Parathyroid adenoma (tissue), 2 donors: ENCODE measurements around the gene RHD.

Experiments used
- H2AFZ ChIP-seq: fragments of 300-600 bp; sonication (generic); one replicate; pipeline ENCODE4 v1.7.0; 2017; ENCODE audit warnings: antibody characterized with exemption, mild to moderate bottlenecking
- H3K27ac ChIP-seq: fragments of 300-600 bp; sonication (generic); one replicate; pipeline ENCODE4 v1.7.0; 2017
- H3K27me3 ChIP-seq: fragments of 300-600 bp; sonication (generic); one replicate; pipeline ENCODE4 v1.7.0; 2017; ENCODE audit warnings: low read length; ENCODE audit not compliant: control insufficient read depth, insufficient read depth
- H3K36me3 ChIP-seq: fragments of 300-600 bp; sonication (generic); one replicate; pipeline ENCODE4 v1.7.0; 2017; ENCODE audit warnings: low read length; ENCODE audit not compliant: control insufficient read depth, insufficient read depth
- H3K4me1 ChIP-seq: fragments of 300-600 bp; sonication (generic); one replicate; pipeline ENCODE4 v1.7.0; 2017; ENCODE audit warnings: control low read depth
- H3K4me2 ChIP-seq: fragments of 300-600 bp; sonication (generic); one replicate; pipeline ENCODE4 v1.7.0; 2017; ENCODE audit warnings: low read length
- H3K4me3 ChIP-seq: fragments of 300-600 bp; sonication (generic); one replicate; pipeline ENCODE4 v1.7.0; 2017; ENCODE audit warnings: low read depth, low read length
- H3K79me2 ChIP-seq: fragments of 300-600 bp; sonication (generic); one replicate; pipeline ENCODE4 v1.7.0; 2017; ENCODE audit warnings: control low read depth
- H3K9ac ChIP-seq: fragments of 300-600 bp; sonication (generic); one replicate; pipeline ENCODE4 v1.7.0; 2017; ENCODE audit warnings: mild to moderate bottlenecking
- H3K9me3 ChIP-seq: fragments of 300-600 bp; sonication (generic); one replicate; pipeline ENCODE4 v1.7.0; 2017; ENCODE audit warnings: low read length; ENCODE audit not compliant: control insufficient read depth
- CTCF ChIP-seq: fragments of 300-600 bp; sonication (generic); IDR thresholded peaks from one replicate; pipeline ENCODE4 v1.7.0; 2017; ENCODE audit warnings: antibody characterized with exemption, mild to moderate bottlenecking
- donor health status: primary hyperparathyroidism.

RHD gene

GRCh38 chr1:25347556-25347955, 75.2 kb downstream of the RHD start:
- H3K4me1 ChIP-seq: no peaks in the 10 kb centered on the region
- H3K9ac ChIP-seq: no peak overlapping the region
- no peak overlapping the region for H3K4me3 ChIP-seq
- no peak overlapping the region for H2AFZ ChIP-seq
- no peaks in the 10 kb centered on the region for H3K27me3 ChIP-seq
- no peak overlapping the region for H3K27ac ChIP-seq
- H3K79me2 ChIP-seq: peaks cover 6% of the 10 kb centered on the region
- H3K4me2 ChIP-seq: no peak overlapping the region
- TF ChIP-seq CTCF: no peak
- no peaks in the 10 kb centered on the region for H3K36me3 ChIP-seq
- H3K9me3 ChIP-seq: no peaks in the 10 kb centered on the region

DNA sequence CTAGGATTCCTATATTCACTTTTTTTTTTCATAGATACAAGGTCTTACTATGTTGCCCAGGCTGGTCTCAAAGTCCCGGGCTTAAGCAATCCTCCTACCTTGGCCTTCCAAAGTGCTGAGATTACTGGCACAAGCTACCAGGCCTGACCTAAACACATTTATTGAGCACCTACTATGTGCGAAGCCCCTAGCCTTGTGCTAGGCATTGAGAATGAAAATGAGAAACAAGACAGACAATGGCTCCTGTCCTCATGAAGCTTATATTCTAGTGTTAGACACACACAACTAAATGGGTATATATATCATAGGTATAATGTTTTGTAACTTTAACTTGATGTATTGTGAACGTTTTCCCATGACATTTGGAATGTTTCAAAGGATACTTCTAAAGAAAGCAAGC, 77.3 kb downstream of the RHD start:
- Histone ChIP-seq H3K4me3 (no peak overlapping the region), H3K4me2 (no peak overlapping the region), H3K36me3 (no peaks in the 10 kb centered on the region), H3K9me3 (no peaks in the 10 kb centered on the region), H3K9ac (no peak overlapping the region), H2AFZ (no peak overlapping the region), H3K27me3 (no peaks in the 10 kb centered on the region), H3K79me2 (no peaks in the 10 kb centered on the region), H3K27ac (no peak overlapping the region), H3K4me1 (no peaks in the 10 kb centered on the region)
- TF ChIP-seq CTCF: no peak

DNA sequence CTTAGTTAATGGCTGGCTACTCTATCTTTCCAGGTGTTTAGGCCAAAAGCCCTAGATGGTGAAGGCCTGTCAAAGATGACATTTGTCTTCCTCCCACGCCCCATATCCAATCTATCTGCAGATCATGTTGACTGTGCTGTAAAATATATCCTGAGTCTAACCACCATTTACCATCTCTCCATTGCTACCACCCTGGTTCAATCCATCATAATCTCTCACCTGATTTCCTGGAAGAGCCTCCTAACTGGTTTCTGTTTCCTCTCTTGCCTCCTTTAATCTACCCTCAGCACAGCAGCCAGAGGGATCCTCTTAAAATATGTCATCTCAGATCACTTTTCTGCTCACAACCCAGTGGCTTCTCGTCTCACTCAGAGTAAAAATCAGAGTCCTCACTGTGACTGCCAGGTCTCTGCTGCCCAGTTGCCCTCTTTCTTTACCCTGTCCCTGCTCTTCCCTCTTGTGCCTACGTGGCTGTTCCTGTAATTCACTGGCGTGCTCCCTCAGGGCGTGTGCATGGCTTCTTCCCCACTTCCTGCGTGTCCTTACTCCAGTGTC, 83.6 kb downstream of the RHD start:
- no peak overlapping the region for H3K27ac ChIP-seq
- H3K79me2 ChIP-seq: no peaks in the 10 kb centered on the region
- H3K27me3 ChIP-seq: no peaks in the 10 kb centered on the region
- H3K4me1 ChIP-seq: no peaks in the 10 kb centered on the region
- H3K9ac ChIP-seq: no peak overlapping the region
- no peaks in the 10 kb centered on the region for H3K36me3 ChIP-seq
- no peak overlapping the region for H3K4me3 ChIP-seq
- H3K4me2 ChIP-seq: no peak overlapping the region
- H2AFZ ChIP-seq: no peak overlapping the region
- no peak for TF ChIP-seq CTCF
- H3K9me3 ChIP-seq: no peaks in the 10 kb centered on the region

- no peaks in the 10 kb centered on the region for H3K27me3 ChIP-seq
- TF ChIP-seq CTCF: no peak
- H3K4me1 ChIP-seq: no peaks in the 10 kb centered on the region
- no peak overlapping the region for H3K4me2 ChIP-seq
- H3K4me3 ChIP-seq: no peak overlapping the region
- no peaks in the 10 kb centered on the region for H3K36me3 ChIP-seq
- H3K79me2 ChIP-seq: no peaks in the 10 kb centered on the region
- H2AFZ ChIP-seq: no peak overlapping the region
- H3K9me3 ChIP-seq: no peaks in the 10 kb centered on the region
- no peak overlapping the region for H3K9ac ChIP-seq
- H3K27ac ChIP-seq: no peak overlapping the region
These were observed 84.1 kb downstream of the RHD start for GRCh38 chr1:25356441-25356840.

DNA sequence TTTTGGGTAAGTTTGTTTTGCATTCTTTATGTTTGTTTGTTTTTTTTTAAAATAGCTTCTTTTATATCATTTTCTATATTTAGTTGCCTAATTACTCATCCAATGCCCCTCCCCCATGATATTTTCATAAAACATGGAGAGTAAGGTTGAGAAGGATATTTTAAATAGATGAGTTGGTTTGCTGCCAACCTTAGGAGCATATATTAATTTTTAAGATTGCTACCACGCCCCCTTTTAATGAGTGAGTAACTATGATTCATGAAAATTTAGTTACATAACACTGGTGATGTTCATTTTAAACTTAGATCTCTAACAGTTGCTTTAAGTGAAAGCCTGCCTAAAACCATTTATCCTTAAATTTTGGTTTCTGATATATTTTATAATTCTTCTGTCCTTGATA, 84.5 kb downstream of the RHD start:
- H3K36me3 ChIP-seq: no peaks in the 10 kb centered on the region
- H3K9me3 ChIP-seq: no peaks in the 10 kb centered on the region
- no peak overlapping the region for H2AFZ ChIP-seq
- no peaks in the 10 kb centered on the region for H3K79me2 ChIP-seq
- TF ChIP-seq CTCF: no peak
- H3K4me3 ChIP-seq: no peak overlapping the region
- no peaks in the 10 kb centered on the region for H3K27me3 ChIP-seq
- no peak overlapping the region for H3K27ac ChIP-seq
- H3K4me2 ChIP-seq: no peak overlapping the region
- no peaks in the 10 kb centered on the region for H3K4me1 ChIP-seq
- no peak overlapping the region for H3K9ac ChIP-seq
